ENCODE results near the gene CBARP.

- TF ChIP-seq CTCF (IDR thresholded peaks at IDR 0.05), result no peak
- TF ChIP-seq EZH2phosphoT487 (IDR thresholded peaks at IDR 0.05), result no peak
- no peak for TF ChIP-seq EZH2 (IDR thresholded peaks at IDR 0.05)
Measured at GRCh38 chr19:1245494-1246264, 7.9 kb upstream of the CBARP start.
